GM12892 (cell line): ENCODE results near the gene MYL3.

Experiments
- POLR2A ChIP-seq: IDR thresholded peaks from 2 replicates; pipeline ENCODE4 v1.6.1; 2011; ENCODE audit warnings: low read depth, low read length, control low read depth
- TAF1 ChIP-seq: IDR thresholded peaks from 2 replicates; pipeline ENCODE4 v1.6.1; 2011; ENCODE audit warnings: low read depth, mild to moderate bottlenecking, control low read depth, low read length, borderline replicate concordance

- no peak for TF ChIP-seq TAF1
- TF ChIP-seq POLR2A = no peak
Measured at GRCh38 chr3:46852334-46852720, 10.9 kb downstream of the MYL3 start.
